ENCODE measurements around the gene KIFC1.

GRCh38 chr6:33453393-33454008, 61.9 kb downstream of the KIFC1 start:
- TF ChIP-seq CTCF (IDR thresholded peaks at IDR 0.05 in 4 of 5, conservative IDR thresholded peaks at IDR 0.05 in 1 of 5) (no peak), POLR2A (IDR thresholded peaks at IDR 0.05) (no peak)

All from gastrocnemius medialis (tissue), 4 donors.